ENCODE measurements around the gene EPS8L1.

The EPS8L1 gene

GRCh38 chr19:55075371-55075998 lies at the start of gene EPS8L1:
TSS of gene EPS8L1 (plus strand) at chr19:55075869. CDS start at chr19:55076445, 576 bp downstream.
- TF ChIP-seq CTCF (IDR thresholded peaks at IDR 0.05): no peak

DNA sequence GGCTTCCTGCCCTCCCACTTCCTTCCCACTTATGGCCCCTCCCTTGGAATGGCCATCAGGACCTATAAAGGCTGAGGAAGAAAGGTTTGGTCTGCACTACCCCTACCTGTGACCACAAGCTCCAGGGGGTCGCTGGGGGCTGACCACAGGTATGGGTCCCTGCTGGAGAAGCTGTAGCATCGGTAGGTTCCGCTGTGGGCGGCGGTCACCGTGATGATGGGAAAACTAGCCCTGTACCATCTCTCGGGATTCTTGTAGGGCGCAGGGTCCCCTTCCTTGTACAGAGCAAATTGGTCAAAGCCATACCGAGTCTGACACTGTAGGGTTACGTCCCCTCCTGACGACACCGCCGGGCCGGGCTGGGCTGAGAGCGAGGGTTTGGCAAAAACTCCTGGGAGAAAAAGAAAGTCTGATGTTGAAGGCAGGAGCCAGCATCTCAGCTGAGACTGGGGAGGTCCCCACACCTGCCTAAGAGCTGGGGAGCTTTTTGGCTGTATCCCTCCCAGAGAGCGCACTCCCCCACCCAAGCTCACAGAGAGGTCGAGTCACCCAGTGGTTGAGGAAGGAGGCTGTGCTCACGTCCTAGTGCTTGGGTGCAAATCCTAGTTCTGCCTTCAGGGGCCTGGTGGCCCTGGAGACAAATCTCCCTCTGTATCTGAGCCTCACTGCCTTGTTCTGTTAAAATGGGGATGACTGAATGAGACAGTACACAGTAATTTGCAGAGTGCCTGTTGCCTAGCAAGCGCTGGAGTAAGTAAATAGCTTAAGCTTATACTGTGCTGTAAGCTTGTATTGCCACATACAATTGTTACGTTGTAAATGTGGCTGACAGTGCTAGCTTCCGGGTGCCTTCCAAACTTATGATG lies 48.0 kb upstream of the EPS8L1 start:
- no peak for TF ChIP-seq CTCF (IDR thresholded peaks at IDR 0.05)

GRCh38 chr19:55028757-55029156 lies 46.9 kb upstream of the EPS8L1 start:
- TF ChIP-seq CTCF (IDR thresholded peaks at IDR 0.05): no peak

DNA sequence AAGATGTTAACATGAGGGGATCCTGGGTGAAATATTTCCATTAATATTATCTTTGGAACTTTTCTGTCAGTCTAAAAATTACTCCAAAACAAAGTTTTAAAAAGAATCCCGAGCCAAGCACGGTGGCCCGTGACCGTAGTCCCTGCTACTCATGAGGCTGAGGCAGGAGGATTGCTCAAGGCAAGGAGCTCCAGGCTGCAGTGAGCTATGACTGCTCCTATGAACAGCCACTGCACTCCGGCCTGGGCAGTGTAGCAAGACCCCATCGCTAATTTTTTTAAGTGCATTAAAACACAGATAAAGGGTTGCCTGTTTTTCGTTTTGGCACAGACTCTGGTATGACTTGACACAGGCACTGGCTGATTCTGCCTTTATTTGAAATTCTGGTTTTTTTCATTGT lies 44.5 kb upstream of the EPS8L1 start:
- TF ChIP-seq CTCF (IDR thresholded peaks at IDR 0.05): no peak

GRCh38 chr19:55032170-55032800 lies 43.4 kb upstream of the EPS8L1 start:
- TF ChIP-seq CTCF (IDR thresholded peaks at IDR 0.05): no peak

- no peak for TF ChIP-seq CTCF (IDR thresholded peaks at IDR 0.05)
Observed at GRCh38 chr19:55034751-55035150, 40.9 kb upstream of the EPS8L1 start.

DNA sequence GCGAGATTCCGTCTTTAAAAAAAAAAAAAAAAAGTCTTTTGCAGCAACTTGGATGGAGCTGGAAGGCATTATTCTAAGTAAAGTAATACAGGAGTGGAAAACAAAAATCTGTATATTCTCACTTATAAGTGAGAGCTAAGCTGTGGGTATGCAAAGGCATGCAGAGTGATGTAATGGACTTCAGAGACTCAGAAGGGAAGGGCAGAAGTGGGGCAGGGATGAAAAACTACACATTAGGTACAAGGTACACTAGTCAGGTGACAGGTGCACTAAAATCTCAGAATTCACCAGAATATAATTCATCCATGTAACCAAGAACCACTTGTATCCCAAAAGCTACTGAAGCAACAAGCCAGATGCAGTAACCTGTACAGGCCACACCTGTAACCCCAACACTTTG lies 39.6 kb upstream of the EPS8L1 start:
- TF ChIP-seq CTCF (IDR thresholded peaks at IDR 0.05): no peak
